HG03066 (cell line): Measurements from ENCODE around the gene OOSP4B.
"Not testable (repeated sequence)": the region's sequence is repeated elsewhere in the genome, so short reads cannot be mapped to it uniquely, and the experiment has no call there.

Experiments
- ATAC-seq: cut with Tn5 transposase; IDR thresholded peaks from one replicate; pipeline ENCODE4 v1.9.1; 2021; ENCODE audit warnings: low read depth; ENCODE audit not compliant: unreplicated experiment

Gene OOSP4B

GRCh38 chr11:60016881-60017280, at the start of gene OOSP4B:
Gene OOSP4B, plus strand, starts transcription at chr11:60017181.
- ATAC-seq, result no peak

GRCh38 chr11:59967677-59968394, 49.1 kb upstream of the OOSP4B start:
- ATAC-seq, result no peak

GRCh38 chr11:59968395-59968783, 48.6 kb upstream of the OOSP4B start:
- ATAC-seq, result no peak

GRCh38 chr11:59973097-59973496, 43.9 kb upstream of the OOSP4B start:
- no peak for ATAC-seq

- no peak for ATAC-seq
These were observed 35.7 kb upstream of the OOSP4B start for GRCh38 chr11:59981106-59981770.

- ATAC-seq, result not testable (repeated sequence)
These were observed 34.9 kb upstream of the OOSP4B start for GRCh38 chr11:59982037-59982436.

- ATAC-seq, result no peak
These were observed 33.8 kb upstream of the OOSP4B start for GRCh38 chr11:59983212-59983611.

- ATAC-seq, result no peak
These were observed 32.6 kb upstream of the OOSP4B start for GRCh38 chr11:59984368-59984767.

- no peak for ATAC-seq
These were observed 26.6 kb upstream of the OOSP4B start for GRCh38 chr11:59990421-59990820.

- ATAC-seq, result no peak
These were observed 24.6 kb upstream of the OOSP4B start for GRCh38 chr11:59992425-59992824.

- no peak for ATAC-seq
These were observed 19.2 kb upstream of the OOSP4B start for GRCh38 chr11:59997800-59998199.

GRCh38 chr11:59999691-60000090, 17.3 kb upstream of the OOSP4B start:
- ATAC-seq, result no peak

- no peak for ATAC-seq
These were observed 13.3 kb upstream of the OOSP4B start for GRCh38 chr11:60003729-60004128.

GRCh38 chr11:60005360-60005759, 11.6 kb upstream of the OOSP4B start:
- no peak for ATAC-seq

- ATAC-seq, result no peak
These were observed 1.1 kb downstream of the OOSP4B start for GRCh38 chr11:60018058-60018457.

- not testable (repeated sequence) for ATAC-seq
These were observed 3.4 kb downstream of the OOSP4B start for GRCh38 chr11:60020376-60020775.

- ATAC-seq, result no peak
These were observed 12.1 kb downstream of the OOSP4B start for GRCh38 chr11:60029015-60029632.

GRCh38 chr11:60040109-60040508, 23.1 kb downstream of the OOSP4B start, which contains the start of gene OOSP2:
Gene OOSP2, plus strand, starts transcription at chr11:60040409. Its CDS starts 51 bp downstream, at chr11:60040460.
- no peak for ATAC-seq

- ATAC-seq, result not testable (repeated sequence)
These were observed 33.4 kb downstream of the OOSP4B start for GRCh38 chr11:60050422-60050821.

GRCh38 chr11:60050839-60051238, 33.9 kb downstream of the OOSP4B start:
- not testable (repeated sequence) for ATAC-seq

- ATAC-seq, result no peak
These were observed 39.5 kb downstream of the OOSP4B start, which contains the start of gene MS4A3 for GRCh38 chr11:60056349-60056969. Gene MS4A3, plus strand, starts transcription at chr11:60056665. Its CDS starts 4,496 bp downstream, at chr11:60061161.
